Natural killer cell (primary cell): ENCODE data around the gene NUP205. TPM values are rescaled to one million over a fixed set of nuclear protein-coding genes. Genes with fewer than 3 reads are reported as not detected.

Experiments used
- ATAC-seq, 3 donors: fragments of 150-1000 bp in 2 of 3; fragments of 200-7000 bp in 1 of 3; cut with Tn5 transposase; 1 replicate in 1 of 3; 2 replicates in 2 of 3; pipeline ENCODE4 v1.10.0; 2021; ENCODE audit warnings: mild to moderate bottlenecking in 2 of 3, moderate library complexity in 2 of 3
- DNase-seq, 2 donors: peaks; one replicate each; pipeline versions ENCODE4 v3.0.0 to v3.0.0-alpha.2; 2013 to 2021; ENCODE audit warnings: mixed read lengths in 1 of 2
- H3K27ac ChIP-seq: one replicate; pipeline ENCODE4 v1.5.1; 2013; ENCODE audit warnings: mild to moderate bottlenecking, low read length
- H3K27me3 ChIP-seq: one replicate; pipeline ENCODE4 v1.6.1; 2013; ENCODE audit warnings: low read length; ENCODE audit not compliant: control insufficient read depth, insufficient read depth
- H3K36me3 ChIP-seq: one replicate; pipeline ENCODE4 v1.6.1; 2013; ENCODE audit warnings: low read length; ENCODE audit not compliant: control insufficient read depth, insufficient read depth
- H3K4me1 ChIP-seq: one replicate; pipeline ENCODE4 v1.6.1; 2013; ENCODE audit warnings: low read length; ENCODE audit not compliant: control insufficient read depth, insufficient read depth
- H3K4me3 ChIP-seq: one replicate; pipeline ENCODE4 v1.5.1; 2013; ENCODE audit warnings: low read length
- H3K9me3 ChIP-seq: one replicate; pipeline ENCODE4 v1.6.1; 2013; ENCODE audit warnings: low read length; ENCODE audit not compliant: control insufficient read depth, insufficient read depth
- H3K27ac Mint-ChIP-seq, 2 donors: one replicate each; pipeline ENCODE4 v1.8.0; 2022; ENCODE audit warnings: mild to moderate bottlenecking in 2 of 2, mixed read lengths in 2 of 2, moderate library complexity in 1 of 2
- H3K27me3 Mint-ChIP-seq, 2 donors: one replicate each; pipeline ENCODE4 v1.8.0; 2022; ENCODE audit warnings: low read depth in 2 of 2, mixed read lengths in 2 of 2
- H3K36me3 Mint-ChIP-seq: one replicate; pipeline ENCODE4 v1.8.0; 2022; ENCODE audit warnings: mixed read lengths
- H3K4me1 Mint-ChIP-seq, 2 donors: one replicate each; pipeline ENCODE4 v1.8.0; 2022; ENCODE audit warnings: mixed read lengths in 2 of 2
- H3K4me3 Mint-ChIP-seq: one replicate; pipeline ENCODE4 v1.8.0; 2022; ENCODE audit warnings: mild to moderate bottlenecking, moderate library complexity, mixed read lengths
- H3K9me3 Mint-ChIP-seq, 2 donors: one replicate each; pipeline ENCODE4 v1.8.0; 2022; ENCODE audit warnings: mixed read lengths in 2 of 2
- WGBS: methylation state at CpG from one replicate; pipeline ENCODE4 v1.1.7; 2013; ENCODE audit warnings: missing lambda C conversion rate; ENCODE audit not compliant: insufficient coverage; 5-methylcytosine and 5-hydroxymethylcytosine counted together
- intact Hi-C: fragments of 100-400 bp; cut with micrococcal nuclease; formaldehyde crosslinking; loops from one replicate; pipeline ENCODE4 v1.14.2; 2022
- total RNA-seq, 4 donors: library from RNA; stranded (reverse); fragments of 120-200 nt in 1 of 4; gene quantifications; one replicate each; pipeline versions ENCODE4 v1.2.3 to v1.2.4, GENCODE V29; 2013 to 2022
- TF ChIP-seq, protein P1 (sequence below): fragments of 200-600 bp; IDR thresholded peaks from one replicate; pipeline ENCODE4 v1.8.0; 2022; ENCODE audit warnings: antibody characterized with exemption

NUP205 gene
- total RNA-seq, 3 donors from 2014 or later (not counting 1 experiment from before 2014, with no cell fraction given) = 45.6 to 55.1 (median 53.7) TPM

DNA sequence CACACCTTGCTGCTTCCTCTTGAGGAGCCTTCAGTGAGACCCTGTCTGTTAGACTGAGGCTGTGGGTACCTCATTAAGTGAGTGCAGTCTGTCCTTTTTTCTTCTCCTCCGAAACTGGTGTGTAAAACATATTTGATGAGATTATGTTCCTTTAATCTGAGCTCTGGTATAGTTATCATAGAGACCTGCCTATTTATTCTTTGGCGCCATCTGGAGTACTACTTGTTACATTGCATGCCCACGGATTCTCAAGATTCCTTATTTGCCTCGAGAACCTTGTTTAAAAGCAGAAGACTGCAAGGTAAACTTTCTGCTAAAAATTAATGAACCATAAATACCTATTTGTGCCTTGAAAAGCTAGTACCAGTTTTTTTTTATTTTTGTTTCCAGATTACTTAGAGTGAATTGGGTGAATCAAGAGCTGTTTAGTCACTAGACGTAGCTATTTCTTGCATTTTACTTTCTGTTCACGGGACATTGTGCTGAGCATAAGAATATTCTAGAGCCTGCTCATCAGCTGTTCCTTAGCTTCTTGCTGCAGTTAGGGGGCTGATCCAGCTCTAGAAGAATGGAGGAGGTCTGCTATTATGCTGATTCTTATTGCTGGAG lies 87.7 kb downstream of the NUP205 start:
- TF ChIP-seq, protein P1, sequence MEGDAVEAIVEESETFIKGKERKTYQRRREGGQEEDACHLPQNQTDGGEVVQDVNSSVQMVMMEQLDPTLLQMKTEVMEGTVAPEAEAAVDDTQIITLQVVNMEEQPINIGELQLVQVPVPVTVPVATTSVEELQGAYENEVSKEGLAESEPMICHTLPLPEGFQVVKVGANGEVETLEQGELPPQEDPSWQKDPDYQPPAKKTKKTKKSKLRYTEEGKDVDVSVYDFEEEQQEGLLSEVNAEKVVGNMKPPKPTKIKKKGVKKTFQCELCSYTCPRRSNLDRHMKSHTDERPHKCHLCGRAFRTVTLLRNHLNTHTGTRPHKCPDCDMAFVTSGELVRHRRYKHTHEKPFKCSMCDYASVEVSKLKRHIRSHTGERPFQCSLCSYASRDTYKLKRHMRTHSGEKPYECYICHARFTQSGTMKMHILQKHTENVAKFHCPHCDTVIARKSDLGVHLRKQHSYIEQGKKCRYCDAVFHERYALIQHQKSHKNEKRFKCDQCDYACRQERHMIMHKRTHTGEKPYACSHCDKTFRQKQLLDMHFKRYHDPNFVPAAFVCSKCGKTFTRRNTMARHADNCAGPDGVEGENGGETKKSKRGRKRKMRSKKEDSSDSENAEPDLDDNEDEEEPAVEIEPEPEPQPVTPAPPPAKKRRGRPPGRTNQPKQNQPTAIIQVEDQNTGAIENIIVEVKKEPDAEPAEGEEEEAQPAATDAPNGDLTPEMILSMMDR = peak; percentile 72
- Mint-ChIP-seq H3K36me3 (peaks cover 25% of the 10 kb centered on the region), H3K27me3 (no peaks in the 10 kb centered on the region), H3K4me1 (peaks cover 0 to 7% of the 10 kb centered on the region in 2 donors), H3K4me3 (no peak overlapping the region), H3K9me3 (no peaks in the 10 kb centered on the region), H3K27ac (no peak overlapping the region)
- peak in 1 of 2 donors; percentile 65 for DNase-seq
- Histone ChIP-seq H3K4me3 (no peak overlapping the region), H3K4me1 (no peaks in the 10 kb centered on the region), H3K36me3 (peaks cover 56% of the 10 kb centered on the region), H3K9me3 (no peaks in the 10 kb centered on the region), H3K27me3 (no peaks in the 10 kb centered on the region), H3K27ac (no peak overlapping the region)
- intact Hi-C loops = loop anchor here (1.0 kb wide), 1 partner anchor 364 kb away; no protein-coding TSS in a partner anchor
- 60% methylated on average over 6 of the region's 6 CpGs for WGBS
- peak; percentile 76 to 78 (median 76) for ATAC-seq

DNA sequence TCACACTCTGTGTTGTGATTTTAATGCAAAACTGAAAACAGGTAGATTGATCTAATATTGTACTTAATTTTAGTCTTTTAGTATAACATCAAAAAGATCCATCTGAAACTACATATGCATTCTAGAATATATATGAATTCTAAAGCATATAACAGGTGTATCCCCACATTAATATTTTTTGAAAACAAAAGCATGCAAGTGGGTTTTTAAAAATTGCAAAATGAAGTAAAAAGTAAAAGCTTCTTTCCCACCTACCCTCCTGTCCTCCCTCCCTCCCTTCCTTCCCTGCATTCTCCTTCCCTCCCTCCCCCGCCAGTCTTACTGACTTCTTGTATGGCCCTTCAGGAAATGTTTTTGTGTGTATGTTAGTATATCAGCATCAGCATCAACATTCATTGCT lies 90.0 kb downstream of the NUP205 start:
- no peak for DNase-seq

DNA sequence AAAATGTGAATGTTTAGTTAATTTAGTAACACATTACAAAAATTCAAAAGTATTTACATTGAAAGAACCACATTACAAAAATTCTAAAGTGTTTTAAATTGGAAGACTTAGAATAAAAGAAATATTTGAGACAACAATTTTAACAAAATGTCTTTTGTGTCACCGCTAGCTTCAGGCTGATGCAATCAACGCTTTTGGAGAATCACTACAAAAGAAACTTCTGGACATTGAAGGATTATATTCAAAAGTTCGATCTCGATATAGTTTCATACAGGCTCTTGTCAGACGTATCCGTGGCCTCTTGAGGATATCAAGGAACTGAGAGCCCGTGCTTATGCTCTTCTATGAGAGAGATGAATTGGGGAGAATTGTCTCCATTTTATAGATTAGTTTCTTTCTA lies 90.5 kb downstream of the NUP205 start:
- Histone ChIP-seq H3K4me1 (no peaks in the 10 kb centered on the region), H3K27me3 (no peaks in the 10 kb centered on the region), H3K27ac (no peak overlapping the region), H3K9me3 (no peaks in the 10 kb centered on the region), H3K4me3 (no peak overlapping the region), H3K36me3 (peaks cover 40% of the 10 kb centered on the region)
- Mint-ChIP-seq H3K4me1 (peaks cover 0 to 7% of the 10 kb centered on the region in 2 donors), H3K27ac (no peak overlapping the region), H3K4me3 (no peak overlapping the region), H3K36me3 (peaks cover 22% of the 10 kb centered on the region), H3K9me3 (no peaks in the 10 kb centered on the region), H3K27me3 (no peaks in the 10 kb centered on the region)
- intact Hi-C loops = no loop called here
- WGBS = 95% methylated on average over 7 of the region's 7 CpGs
- TF ChIP-seq, protein P1 = no peak
- ATAC-seq (no peak), DNase-seq (no peak)

More for the DNA sequence above, 90.0 kb downstream of the NUP205 start:
- no peaks in the 10 kb centered on the region for H3K27me3 Mint-ChIP-seq
- TF ChIP-seq, protein P1 = no peak
- ATAC-seq = no peak
- Histone ChIP-seq H3K4me1 (no peaks in the 10 kb centered on the region), H3K27me3 (no peaks in the 10 kb centered on the region), H3K27ac (no peak overlapping the region), H3K9me3 (no peaks in the 10 kb centered on the region), H3K4me3 (no peak overlapping the region), H3K36me3 (peaks cover 44% of the 10 kb centered on the region)
- no CpG with 5 or more reads among the region's 1 CpG for WGBS
- H3K4me1 Mint-ChIP-seq = peaks cover 0 to 7% of the 10 kb centered on the region in 2 donors
- no peaks in the 10 kb centered on the region for H3K9me3 Mint-ChIP-seq
- no peak overlapping the region for H3K27ac Mint-ChIP-seq
- intact Hi-C loops = no loop called here
- H3K4me3 Mint-ChIP-seq = no peak overlapping the region
- H3K36me3 Mint-ChIP-seq = peaks cover 22% of the 10 kb centered on the region
